Liver (tissue), 3 donors: ENCODE data around the gene CECR2.

Source experiments
- ATF3 ChIP-seq: IDR thresholded peaks from 2 replicates; pipeline ENCODE4 v1.6.1; 2016; ENCODE audit warnings: antibody characterized with exemption
- EGR1 ChIP-seq, 2 donors: IDR thresholded peaks; 2 replicates each; pipeline ENCODE4 v1.6.1; 2016 to 2018; ENCODE audit warnings: antibody characterized with exemption in 2 of 2, low read depth in 2 of 2
- FOXA1 ChIP-seq: IDR thresholded peaks from 2 replicates; pipeline ENCODE4 v1.6.1; 2016; ENCODE audit warnings: antibody characterized with exemption
- GABPA ChIP-seq, 2 donors: IDR thresholded peaks in 1 of 2; conservative IDR thresholded peaks in 1 of 2; 2 replicates each; pipeline ENCODE4 v1.6.1; 2016; ENCODE audit warnings: antibody characterized with exemption in 2 of 2, mild to moderate bottlenecking in 1 of 2, moderate library complexity in 1 of 2
- JUND ChIP-seq, 2 donors: IDR thresholded peaks; 2 replicates each; pipeline ENCODE4 v1.6.1; 2016; ENCODE audit warnings: antibody characterized with exemption in 2 of 2
- RXRA ChIP-seq, 2 donors: IDR thresholded peaks; 2 replicates each; pipeline ENCODE4 v1.6.1; 2017 to 2018; ENCODE audit warnings: antibody characterized with exemption in 2 of 2, mild to moderate bottlenecking in 1 of 2
- SP1 ChIP-seq: IDR thresholded peaks from 2 replicates; pipeline ENCODE4 v1.6.1; 2018; ENCODE audit warnings: antibody characterized with exemption, mild to moderate bottlenecking
- TAF1 ChIP-seq: conservative IDR thresholded peaks from 2 replicates; pipeline ENCODE4 v1.6.1; 2016; ENCODE audit warnings: antibody characterized with exemption, mild to moderate bottlenecking
- ZBTB33 ChIP-seq: IDR thresholded peaks from 2 replicates; pipeline ENCODE4 v1.6.1; 2016; ENCODE audit warnings: antibody characterized with exemption
- TF ChIP-seq, protein P1 (sequence below): fragments of 150-350 bp; IDR thresholded peaks from 2 replicates; pipeline ENCODE4 v1.5.1; 2017; ENCODE audit warnings: improper control_type of control experiment, low read depth, low read length; ENCODE audit not compliant: missing input control
- TF ChIP-seq, protein P2 (sequence below): IDR thresholded peaks from 2 replicates; pipeline ENCODE4 v1.6.1; 2016; ENCODE audit warnings: antibody characterized with exemption
- donor health status: healthy.
- donor health status: healthy.

GRCh38 chr22:17603668-17604067 lies 234.4 kb downstream of the CECR2 start:
- TF ChIP-seq, protein P1, sequence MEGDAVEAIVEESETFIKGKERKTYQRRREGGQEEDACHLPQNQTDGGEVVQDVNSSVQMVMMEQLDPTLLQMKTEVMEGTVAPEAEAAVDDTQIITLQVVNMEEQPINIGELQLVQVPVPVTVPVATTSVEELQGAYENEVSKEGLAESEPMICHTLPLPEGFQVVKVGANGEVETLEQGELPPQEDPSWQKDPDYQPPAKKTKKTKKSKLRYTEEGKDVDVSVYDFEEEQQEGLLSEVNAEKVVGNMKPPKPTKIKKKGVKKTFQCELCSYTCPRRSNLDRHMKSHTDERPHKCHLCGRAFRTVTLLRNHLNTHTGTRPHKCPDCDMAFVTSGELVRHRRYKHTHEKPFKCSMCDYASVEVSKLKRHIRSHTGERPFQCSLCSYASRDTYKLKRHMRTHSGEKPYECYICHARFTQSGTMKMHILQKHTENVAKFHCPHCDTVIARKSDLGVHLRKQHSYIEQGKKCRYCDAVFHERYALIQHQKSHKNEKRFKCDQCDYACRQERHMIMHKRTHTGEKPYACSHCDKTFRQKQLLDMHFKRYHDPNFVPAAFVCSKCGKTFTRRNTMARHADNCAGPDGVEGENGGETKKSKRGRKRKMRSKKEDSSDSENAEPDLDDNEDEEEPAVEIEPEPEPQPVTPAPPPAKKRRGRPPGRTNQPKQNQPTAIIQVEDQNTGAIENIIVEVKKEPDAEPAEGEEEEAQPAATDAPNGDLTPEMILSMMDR, result no peak
- TF ChIP-seq GABPA (IDR thresholded peaks at IDR 0.05 in 1 of 2, conservative IDR thresholded peaks at IDR 0.05 in 1 of 2) (no peak), EGR1 (IDR thresholded peaks at IDR 0.05; ENCODE audit: low read depth in 2 of 2) (no peak), RXRA (IDR thresholded peaks at IDR 0.05) (no peak), ATF3 (no peak), ZBTB33 (no peak), TAF1 (no peak), FOXA1 (no peak), JUND (IDR thresholded peaks at IDR 0.05) (no peak), SP1 (no peak)
- TF ChIP-seq, protein P2, sequence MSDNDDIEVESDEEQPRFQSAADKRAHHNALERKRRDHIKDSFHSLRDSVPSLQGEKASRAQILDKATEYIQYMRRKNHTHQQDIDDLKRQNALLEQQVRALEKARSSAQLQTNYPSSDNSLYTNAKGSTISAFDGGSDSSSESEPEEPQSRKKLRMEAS, result no peak
